HEK293 (cell line): ENCODE results near the gene PRDX2.

Experiments used
- KLF10 ChIP-seq: fragments of 450-650 bp; IDR thresholded peaks from 2 replicates; pipeline ENCODE4 v1.5.1; 2018; ENCODE audit warnings: missing biosample characterization, mild to moderate bottlenecking, missing genetic modification characterization
- KLF17 ChIP-seq: fragments of 450-650 bp; formaldehyde crosslinking; IDR thresholded peaks from 2 replicates; pipeline ENCODE4 v1.5.1; 2016; ENCODE audit warnings: missing biosample characterization, missing genetic modification characterization
- KLF7 ChIP-seq: fragments of 450-650 bp; formaldehyde crosslinking; IDR thresholded peaks from 2 replicates; pipeline ENCODE4 v1.5.1; 2016; ENCODE audit warnings: missing biosample characterization, missing genetic modification characterization, borderline replicate concordance
- MYNN ChIP-seq: fragments of 450-650 bp; formaldehyde crosslinking; IDR thresholded peaks from 2 replicates; pipeline ENCODE4 v1.5.1; 2016; ENCODE audit warnings: missing biosample characterization, missing genetic modification characterization, borderline replicate concordance
- OSR2 ChIP-seq: fragments of 450-650 bp; formaldehyde crosslinking; IDR thresholded peaks from 2 replicates; pipeline ENCODE4 v1.5.1; 2016; ENCODE audit warnings: missing biosample characterization, missing genetic modification characterization
- PRDM10 ChIP-seq: fragments of 450-650 bp; formaldehyde crosslinking; IDR thresholded peaks from 2 replicates; pipeline ENCODE4 v1.5.1; 2016; ENCODE audit warnings: missing biosample characterization, missing genetic modification characterization
- SP2 ChIP-seq: fragments of 450-650 bp; formaldehyde crosslinking; IDR thresholded peaks from 2 replicates; pipeline ENCODE4 v1.5.1; 2016; ENCODE audit warnings: missing biosample characterization, missing genetic modification characterization
- TRIM28 ChIP-seq: IDR thresholded peaks from 2 replicates; pipeline ENCODE4 v1.6.1; 2011; ENCODE audit warnings: low read length, control low read depth, borderline replicate concordance
- YY1 ChIP-seq: fragments of 450-650 bp; formaldehyde crosslinking; IDR thresholded peaks from 2 replicates; pipeline ENCODE4 v1.5.1; 2018; ENCODE audit warnings: missing biosample characterization, missing genetic modification characterization
- YY2 ChIP-seq: fragments of 450-650 bp; formaldehyde crosslinking; IDR thresholded peaks from 2 replicates; pipeline ENCODE4 v1.5.1; 2016; ENCODE audit warnings: missing biosample characterization, missing genetic modification characterization
- ZBTB11 ChIP-seq: fragments of 450-650 bp; formaldehyde crosslinking; conservative IDR thresholded peaks from 2 replicates; pipeline ENCODE4 v1.5.1; 2016; ENCODE audit warnings: low read depth, missing biosample characterization, missing genetic modification characterization
- ZBTB17 ChIP-seq: fragments of 450-650 bp; formaldehyde crosslinking; IDR thresholded peaks from 2 replicates; pipeline ENCODE4 v1.5.1; 2016; ENCODE audit warnings: missing biosample characterization, missing genetic modification characterization
- ZFP69B ChIP-seq: fragments of 450-650 bp; formaldehyde crosslinking; IDR thresholded peaks from 2 replicates; pipeline ENCODE4 v1.5.1; 2016; ENCODE audit warnings: missing biosample characterization, missing genetic modification characterization
- ZNF132 ChIP-seq: fragments of 450-650 bp; formaldehyde crosslinking; IDR thresholded peaks from 2 replicates; pipeline ENCODE4 v1.5.1; 2017; ENCODE audit warnings: missing biosample characterization, missing genetic modification characterization, borderline replicate concordance
- ZNF148 ChIP-seq: fragments of 450-650 bp; formaldehyde crosslinking; IDR thresholded peaks from 2 replicates; pipeline ENCODE4 v1.5.0; 2017; ENCODE audit warnings: missing biosample characterization, missing genetic modification characterization, borderline replicate concordance
- ZNF155 ChIP-seq: fragments of 450-650 bp; formaldehyde crosslinking; IDR thresholded peaks from 2 replicates; pipeline ENCODE4 v1.5.1; 2016; ENCODE audit warnings: missing biosample characterization, missing genetic modification characterization
- ZNF175 ChIP-seq: fragments of 450-650 bp; formaldehyde crosslinking; IDR thresholded peaks from 2 replicates; pipeline ENCODE4 v1.5.1; 2016; ENCODE audit warnings: missing biosample characterization, missing genetic modification characterization
- ZNF19 ChIP-seq: fragments of 450-650 bp; formaldehyde crosslinking; IDR thresholded peaks from 2 replicates; pipeline ENCODE4; 2016; ENCODE audit warnings: missing biosample characterization, missing genetic modification characterization, low read depth
- ZNF23 ChIP-seq: fragments of 450-650 bp; formaldehyde crosslinking; IDR thresholded peaks from 2 replicates; pipeline ENCODE4 v1.5.1; 2016; ENCODE audit warnings: missing biosample characterization, missing genetic modification characterization, borderline replicate concordance
- ZNF239 ChIP-seq: fragments of 450-650 bp; formaldehyde crosslinking; IDR thresholded peaks from 2 replicates; pipeline ENCODE4 v1.5.1; 2016; ENCODE audit warnings: missing biosample characterization, missing genetic modification characterization
- ZNF555 ChIP-seq: fragments of 450-650 bp; formaldehyde crosslinking; conservative IDR thresholded peaks from 2 replicates; pipeline ENCODE4 v1.5.1; 2017; ENCODE audit warnings: missing biosample characterization, mild to moderate bottlenecking, missing genetic modification characterization, inconsistent platforms
- ZNF658 ChIP-seq: fragments of 450-650 bp; formaldehyde crosslinking; IDR thresholded peaks from 2 replicates; pipeline ENCODE4; 2016; ENCODE audit warnings: missing biosample characterization, missing genetic modification characterization
- ZNF660 ChIP-seq: fragments of 450-650 bp; IDR thresholded peaks from 2 replicates; pipeline ENCODE4 v1.5.1; 2018; ENCODE audit warnings: missing biosample characterization, mild to moderate bottlenecking, missing genetic modification characterization
- ZNF664 ChIP-seq: fragments of 450-650 bp; formaldehyde crosslinking; IDR thresholded peaks from 2 replicates; pipeline ENCODE4 v1.5.1; 2016; ENCODE audit warnings: missing biosample characterization, missing genetic modification characterization
- ZNF692 ChIP-seq: fragments of 450-650 bp; formaldehyde crosslinking; IDR thresholded peaks from 2 replicates; pipeline ENCODE4 v1.5.1; 2016; ENCODE audit warnings: missing biosample characterization, missing genetic modification characterization
- ZXDB ChIP-seq: fragments of 450-650 bp; formaldehyde crosslinking; IDR thresholded peaks from 2 replicates; pipeline ENCODE4 v1.5.1; 2016; ENCODE audit warnings: missing biosample characterization, missing genetic modification characterization

Gene PRDX2

GRCh38 chr19:12801466-12802266 is at the start of gene PRDX2, which contains the start of gene THSD8 (continued):
- TF ChIP-seq ZNF155 (tag by site-specific recombination), result no peak
- TF ChIP-seq TRIM28, result no peak
- TF ChIP-seq ZNF658 (tag by site-specific recombination), result no peak
- TF ChIP-seq KLF10 (tag by site-specific recombination), result peak; percentile 73; the same call in 1 of the 2 replicates
- TF ChIP-seq KLF7, result no peak
- no peak for TF ChIP-seq ZNF175
- TF ChIP-seq KLF17 (tag by site-specific recombination), result peak; percentile 71
- TF ChIP-seq YY2 (tag by site-specific recombination), result no peak
- 0 out of 2 replicates have a peak, but pooled peaks have one; percentile 13 for TF ChIP-seq SP2 (tag by site-specific recombination)
- peak; percentile 98 for TF ChIP-seq ZNF692
- peak; percentile 88 for TF ChIP-seq ZNF660
- TF ChIP-seq OSR2 (tag by site-specific recombination), result 0 out of 2 replicates have a peak, but pooled peaks have one; percentile 31
- no peak; the same call in 1 of the 2 replicates for TF ChIP-seq ZNF239 (tag by site-specific recombination)
- no peak for TF ChIP-seq ZNF23 (tag by site-specific recombination)
- TF ChIP-seq YY1, result peak; percentile 66
- peak; percentile 94 for TF ChIP-seq ZFP69B (tag by site-specific recombination)
- no peak for TF ChIP-seq ZNF19 (tag by site-specific recombination)
- no peak for TF ChIP-seq MYNN (tag by site-specific recombination)
- peak; percentile 44; the same call in 1 of the 2 replicates for TF ChIP-seq ZBTB17 (tag by site-specific recombination)
- TF ChIP-seq ZNF132 (tag by site-specific recombination), result no peak
- TF ChIP-seq ZBTB11 (tag by site-specific recombination), result peak; percentile 73
- no peak for TF ChIP-seq ZNF555
- TF ChIP-seq ZXDB (tag by site-specific recombination), result peak; percentile 80
- TF ChIP-seq ZNF148, result no peak
- TF ChIP-seq PRDM10 (tag by site-specific recombination), result peak; percentile 100
- no peak for TF ChIP-seq ZNF664 (tag by site-specific recombination)
